SKM-1 treated with dmso at 0.1 percent for 144 hours (cell line): ENCODE results near the gene MRM1.
"Not testable (repeated sequence)": the region's sequence is repeated elsewhere in the genome, so short reads cannot be mapped to it uniquely, and the experiment has no call there.

Experiments
- DNase-seq: peaks from one replicate; lab custom pipeline; 2025; ENCODE audit not compliant: unreplicated experiment; lab: John Stamatoyannopoulos, UW

MRM1 gene

DNA sequence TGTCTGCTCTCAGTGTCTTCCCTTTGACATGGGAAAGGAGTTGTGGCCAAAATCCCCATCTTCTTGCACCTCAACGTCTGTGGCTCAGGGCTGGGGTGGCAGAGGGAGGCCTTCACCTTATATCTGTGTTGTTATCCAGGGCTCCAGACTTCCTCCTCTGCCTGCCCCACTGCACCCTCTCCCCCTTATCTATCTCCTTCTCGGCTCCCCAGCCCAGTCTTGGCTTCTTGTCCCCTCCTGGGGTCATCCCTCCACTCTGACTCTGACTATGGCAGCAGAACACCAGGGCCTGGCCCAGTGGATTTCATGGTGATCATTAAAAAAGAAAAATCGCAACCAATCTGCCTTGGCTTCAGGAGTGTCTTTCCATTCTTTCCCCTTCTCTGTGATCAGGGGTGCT, 918 bp upstream of the MRM1 start:
- no peak for DNase-seq

DNA sequence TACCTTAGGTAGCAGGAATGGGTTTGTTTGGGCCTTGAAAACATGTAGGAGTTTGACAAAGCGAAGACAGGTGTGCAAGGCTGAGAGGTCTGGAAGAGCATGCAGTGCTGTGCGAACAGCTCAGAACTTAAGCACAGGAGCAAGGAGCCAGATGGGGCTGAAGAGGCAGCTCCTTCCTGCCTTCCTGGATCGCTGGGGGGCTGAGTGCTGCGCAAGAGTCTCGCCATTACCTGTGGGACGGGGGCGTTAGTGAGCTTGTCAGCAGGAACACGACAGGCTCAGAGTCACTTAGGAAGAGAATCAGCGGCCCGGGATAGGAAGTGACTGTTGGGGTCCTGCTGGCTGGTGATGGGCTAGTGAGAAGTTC, 464 bp upstream of the MRM1 start:
- DNase-seq, result no peak

DNA sequence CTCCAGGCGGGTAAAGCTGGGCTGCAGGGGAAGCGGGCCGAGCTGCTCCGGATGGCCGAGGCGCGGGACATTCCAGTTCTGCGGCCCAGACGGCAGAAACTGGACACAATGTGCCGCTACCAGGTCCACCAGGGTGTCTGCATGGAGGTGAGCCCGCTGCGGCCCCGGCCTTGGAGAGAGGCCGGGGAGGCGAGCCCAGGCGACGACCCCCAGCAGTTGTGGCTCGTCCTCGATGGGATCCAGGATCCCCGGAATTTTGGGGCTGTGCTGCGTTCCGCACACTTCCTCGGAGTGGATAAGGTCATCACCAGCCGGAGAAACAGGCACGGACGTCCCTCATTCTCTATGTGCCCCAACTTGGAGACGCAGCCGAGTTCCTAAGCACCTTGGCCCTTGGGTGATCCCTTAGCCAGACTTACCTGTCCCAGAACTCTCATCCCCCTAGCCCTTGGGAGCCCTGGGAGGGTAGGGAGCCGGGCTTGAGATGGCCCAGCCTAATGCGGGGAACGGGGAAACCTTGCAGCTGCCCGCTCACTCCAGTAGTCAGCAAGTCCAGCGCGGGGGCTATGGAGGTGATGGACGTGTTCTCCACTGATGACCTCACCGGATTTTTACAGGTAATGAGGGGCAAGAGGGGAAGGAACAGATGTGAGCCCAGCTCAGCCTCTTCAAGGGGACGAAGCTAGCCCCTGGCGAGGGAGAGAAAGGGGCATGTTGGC, 806 bp downstream of the MRM1 start:
- DNase-seq, result no peak

DNA sequence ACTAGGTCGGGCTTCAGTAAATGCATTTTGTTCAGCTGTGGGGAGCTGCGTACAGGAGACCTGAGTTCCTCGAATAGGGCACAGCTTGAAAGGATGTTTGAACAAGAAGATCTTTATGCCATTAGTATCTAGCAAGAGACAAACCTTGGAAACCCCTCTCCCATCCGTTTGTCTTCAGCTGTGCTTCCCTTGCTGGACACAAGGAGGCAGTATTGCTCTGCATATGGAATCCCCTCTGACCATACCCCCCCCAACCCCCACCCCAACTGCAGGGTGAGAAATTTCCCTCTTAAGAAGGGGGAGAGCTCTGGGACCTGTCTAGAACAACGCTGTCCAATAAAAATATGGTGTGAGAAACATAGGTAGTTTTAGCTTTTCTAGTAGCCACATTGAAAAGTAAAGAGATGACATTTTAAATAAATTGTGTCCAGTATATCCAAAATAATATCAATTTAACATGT, 1.6 kb downstream of the MRM1 start:
- DNase-seq, result peak; percentile 62

DNA sequence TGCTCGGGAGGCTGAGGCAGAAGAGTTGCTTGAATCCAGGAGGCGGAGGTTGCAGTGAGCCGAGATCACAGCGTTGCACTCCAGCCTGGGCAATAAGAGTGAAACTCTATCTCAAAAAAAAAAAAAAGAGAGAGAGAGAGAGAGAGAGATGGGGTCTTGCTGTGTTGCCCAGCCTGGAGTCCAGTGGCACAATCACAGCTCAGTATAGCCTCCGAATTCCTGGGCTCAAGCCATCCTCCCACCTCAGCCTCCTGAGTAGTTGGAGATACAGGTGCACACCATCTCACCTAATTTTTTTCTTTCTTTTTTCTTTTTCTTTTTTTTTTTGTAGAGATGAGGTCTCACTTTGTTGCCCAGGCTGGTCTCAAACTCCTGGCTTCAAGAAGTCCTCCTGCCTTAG, 3.6 kb downstream of the MRM1 start:
- DNase-seq, result not testable (repeated sequence)

DNA sequence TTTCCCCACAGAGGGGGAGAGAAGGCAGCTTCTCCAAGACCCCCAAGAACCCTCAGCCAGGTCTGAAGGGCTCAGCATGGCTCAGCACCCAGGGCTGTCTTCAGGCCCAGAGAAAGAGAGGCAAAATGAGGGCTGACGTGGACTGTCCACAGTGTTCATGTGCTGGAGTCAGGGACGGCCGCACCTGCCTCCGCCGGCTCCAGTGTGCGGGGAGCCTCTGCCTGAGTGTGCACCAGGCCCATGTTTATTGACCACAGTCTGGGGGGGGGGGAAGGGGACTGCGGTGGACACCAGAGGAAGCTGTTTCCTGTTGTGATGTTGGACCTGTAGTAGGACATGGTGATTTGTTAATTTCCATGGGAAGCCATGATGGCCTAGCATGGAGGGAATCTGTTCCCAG, 6.9 kb downstream of the MRM1 start:
- no peak for DNase-seq

DNA sequence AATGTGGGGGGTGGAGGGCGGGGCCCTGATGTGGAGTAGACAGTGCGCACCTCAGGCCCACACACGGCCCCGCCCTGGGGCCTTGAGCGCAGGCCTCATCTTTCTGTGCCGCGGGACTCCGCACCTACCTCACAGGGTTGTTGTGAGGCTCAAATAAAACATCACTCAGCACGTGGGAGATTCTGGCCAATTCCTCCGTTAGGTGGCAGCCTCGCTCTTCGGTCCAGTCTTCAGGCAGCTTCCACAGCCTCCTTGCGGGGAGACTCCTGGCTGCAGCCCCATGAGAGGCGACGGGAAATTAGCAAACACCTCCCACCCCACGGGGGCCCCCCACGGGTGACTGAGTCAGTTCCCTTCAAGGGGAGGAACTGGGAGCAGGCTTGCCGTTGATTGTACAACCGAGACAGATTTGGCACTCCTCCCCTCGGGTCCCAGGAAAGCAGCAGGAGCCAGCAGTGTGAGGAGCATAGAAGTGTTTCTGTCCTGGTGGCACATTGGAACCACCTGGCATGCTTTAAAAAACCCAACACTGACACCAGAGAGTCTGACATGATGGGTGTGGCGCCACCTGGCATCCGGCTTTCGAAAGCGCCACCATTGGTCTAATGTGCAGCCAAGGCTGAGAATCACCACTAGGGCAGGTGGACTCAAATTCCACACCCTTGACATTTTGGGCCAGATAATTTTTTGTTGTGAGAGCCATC, 7.6 kb downstream of the MRM1 start:
- DNase-seq, result no peak

DNA sequence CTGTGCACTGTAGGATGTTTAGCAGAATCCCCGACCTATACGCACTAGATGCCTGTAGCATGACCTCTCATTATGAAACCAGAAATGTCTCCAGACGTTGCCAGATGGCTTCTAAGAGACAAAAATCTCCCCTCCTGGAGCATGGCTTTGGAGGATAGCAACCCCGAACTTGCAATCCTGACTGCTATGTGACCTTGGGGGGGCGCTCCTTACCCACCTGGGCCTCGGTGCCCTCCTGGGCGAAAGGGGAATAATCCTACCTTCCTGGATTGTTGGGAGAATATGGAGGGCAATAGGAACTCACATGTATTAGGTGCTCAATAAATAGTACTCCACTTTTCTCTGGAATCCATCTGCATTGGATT, 8.1 kb downstream of the MRM1 start:
- no peak for DNase-seq

DNA sequence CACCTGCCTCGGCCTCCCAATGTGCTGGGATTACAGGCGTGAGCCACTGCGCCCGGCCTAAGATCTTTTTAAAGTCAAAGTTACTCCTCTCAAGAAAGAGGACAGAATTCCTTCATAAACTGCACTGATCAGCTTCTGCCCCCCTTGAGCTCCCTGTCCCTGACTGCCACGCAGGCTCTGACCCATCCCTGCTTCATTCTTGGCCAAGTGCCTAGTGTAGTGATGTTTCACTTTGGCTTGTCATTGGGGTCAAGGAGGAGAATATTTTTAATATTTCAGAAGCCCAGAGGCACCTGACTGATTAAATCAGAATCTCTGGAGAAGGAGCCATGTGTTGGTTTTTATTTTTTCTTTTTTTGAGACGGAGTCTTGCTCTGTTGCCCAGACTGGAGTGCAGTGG, 9.1 kb downstream of the MRM1 start:
- DNase-seq, result no peak

DNA sequence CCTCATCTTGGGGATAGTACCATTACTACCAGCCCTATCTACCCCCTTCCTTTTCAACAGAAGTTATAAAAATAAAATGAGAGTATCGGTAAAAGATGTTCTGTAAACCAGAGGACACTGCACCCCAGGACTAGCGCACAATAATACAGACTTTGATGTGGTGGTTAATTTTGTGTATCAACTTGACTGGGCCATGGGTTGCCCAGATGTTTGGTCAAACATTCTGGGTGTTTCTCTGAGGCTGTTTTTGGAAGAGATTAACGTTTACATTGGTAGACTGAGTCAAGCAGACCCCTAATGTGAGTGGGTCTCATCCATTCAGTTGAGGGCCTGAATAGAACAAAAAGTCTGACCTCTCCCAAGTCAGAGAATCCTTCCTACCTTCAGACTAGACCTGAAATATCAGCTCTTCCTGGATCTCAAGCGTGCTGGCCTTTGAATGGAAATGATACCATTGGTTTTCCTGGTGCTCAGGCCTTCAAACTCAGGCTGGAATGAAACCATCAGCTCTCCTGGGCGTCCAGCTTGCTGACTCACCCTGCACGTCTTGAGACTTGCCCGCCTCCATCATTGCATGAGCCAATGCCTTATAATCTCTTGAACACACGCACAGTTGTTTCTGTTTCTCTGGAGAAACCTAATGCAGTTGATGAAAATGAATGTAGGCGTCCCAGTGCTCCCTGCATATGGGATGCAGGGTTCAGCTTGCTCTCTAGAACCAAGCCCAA, 10.1 kb downstream of the MRM1 start:
- DNase-seq, result no peak

DNA sequence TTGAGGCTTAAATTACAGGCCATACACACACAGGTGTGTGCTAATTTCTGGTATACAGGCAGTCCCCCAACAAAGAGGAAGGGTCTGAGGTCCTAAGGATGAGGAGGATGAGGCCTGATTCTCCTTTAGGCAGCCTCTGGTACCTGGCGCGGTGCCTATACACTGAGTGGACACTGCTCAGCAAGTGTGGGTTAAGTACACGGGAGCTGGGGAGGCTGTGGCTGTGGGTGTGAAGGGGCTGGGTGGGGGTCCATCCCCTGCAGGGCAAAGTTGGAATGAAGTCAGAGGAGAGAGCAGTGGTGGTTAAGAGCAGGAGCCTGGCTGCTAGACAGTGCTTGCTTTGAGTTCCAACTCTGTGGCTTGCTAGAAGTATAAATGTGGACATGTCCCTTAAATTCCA, 10.9 kb downstream of the MRM1 start:
- DNase-seq, result no peak

DNA sequence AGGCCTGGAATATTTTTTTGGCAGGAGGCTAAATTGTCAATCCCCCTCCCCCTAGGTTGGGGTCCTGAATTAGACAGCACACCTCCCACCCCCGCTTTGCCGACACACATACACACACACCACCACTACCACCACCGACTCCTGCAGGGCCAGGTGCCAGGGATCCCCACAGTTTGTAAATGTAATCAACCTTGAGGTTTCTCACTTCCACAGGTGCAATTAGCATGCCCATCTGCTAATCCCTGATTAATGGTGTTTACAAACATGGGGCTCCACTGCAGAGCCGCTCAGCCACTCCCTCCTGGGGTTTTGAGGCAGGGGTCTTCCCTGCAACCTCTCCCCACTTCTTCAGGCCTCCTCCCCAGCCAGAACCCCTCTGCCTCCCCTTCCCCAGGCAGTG, 11.8 kb downstream of the MRM1 start:
- DNase-seq, result no peak

DNA sequence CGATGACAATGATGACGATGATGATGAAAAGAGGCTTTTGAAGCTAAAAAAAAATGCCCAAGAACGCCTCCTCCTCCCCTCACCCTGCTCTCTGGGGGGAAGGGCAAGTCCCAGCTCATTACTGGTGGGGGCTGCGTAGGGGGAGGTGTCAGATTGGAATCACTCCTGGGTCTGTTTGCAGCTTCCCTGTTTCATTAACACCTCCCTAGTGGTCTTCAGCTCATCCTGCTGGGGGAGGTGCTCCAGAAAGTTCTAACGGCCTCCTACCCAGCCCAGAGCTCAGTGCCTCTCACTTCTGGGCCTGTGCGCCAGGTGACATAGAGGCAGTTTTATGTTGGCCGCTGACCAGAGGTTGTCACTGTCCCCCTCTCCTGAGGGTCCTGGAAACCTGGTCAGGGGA, 12.7 kb downstream of the MRM1 start:
- no peak for DNase-seq

DNA sequence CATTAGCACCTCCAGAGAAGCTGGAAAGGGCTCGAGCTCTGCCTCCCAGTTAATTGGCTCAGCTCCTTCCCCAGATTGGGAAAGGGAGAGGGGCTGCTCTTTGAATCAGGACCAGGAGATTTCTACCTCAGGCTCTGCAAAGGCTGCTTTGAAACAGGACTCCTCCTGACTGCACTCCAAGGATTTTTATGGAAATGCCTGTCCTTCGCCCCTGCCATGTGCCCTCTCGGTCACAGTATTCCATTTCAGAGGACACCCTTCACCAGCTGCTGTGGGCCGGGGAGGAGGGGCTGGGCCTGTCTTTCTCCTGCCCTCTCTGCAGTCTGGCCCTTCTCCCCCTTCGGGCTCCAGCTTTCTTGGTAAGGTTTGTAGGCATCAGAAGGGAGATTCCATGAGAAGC, 13.6 kb downstream of the MRM1 start:
- no peak for DNase-seq

DNA sequence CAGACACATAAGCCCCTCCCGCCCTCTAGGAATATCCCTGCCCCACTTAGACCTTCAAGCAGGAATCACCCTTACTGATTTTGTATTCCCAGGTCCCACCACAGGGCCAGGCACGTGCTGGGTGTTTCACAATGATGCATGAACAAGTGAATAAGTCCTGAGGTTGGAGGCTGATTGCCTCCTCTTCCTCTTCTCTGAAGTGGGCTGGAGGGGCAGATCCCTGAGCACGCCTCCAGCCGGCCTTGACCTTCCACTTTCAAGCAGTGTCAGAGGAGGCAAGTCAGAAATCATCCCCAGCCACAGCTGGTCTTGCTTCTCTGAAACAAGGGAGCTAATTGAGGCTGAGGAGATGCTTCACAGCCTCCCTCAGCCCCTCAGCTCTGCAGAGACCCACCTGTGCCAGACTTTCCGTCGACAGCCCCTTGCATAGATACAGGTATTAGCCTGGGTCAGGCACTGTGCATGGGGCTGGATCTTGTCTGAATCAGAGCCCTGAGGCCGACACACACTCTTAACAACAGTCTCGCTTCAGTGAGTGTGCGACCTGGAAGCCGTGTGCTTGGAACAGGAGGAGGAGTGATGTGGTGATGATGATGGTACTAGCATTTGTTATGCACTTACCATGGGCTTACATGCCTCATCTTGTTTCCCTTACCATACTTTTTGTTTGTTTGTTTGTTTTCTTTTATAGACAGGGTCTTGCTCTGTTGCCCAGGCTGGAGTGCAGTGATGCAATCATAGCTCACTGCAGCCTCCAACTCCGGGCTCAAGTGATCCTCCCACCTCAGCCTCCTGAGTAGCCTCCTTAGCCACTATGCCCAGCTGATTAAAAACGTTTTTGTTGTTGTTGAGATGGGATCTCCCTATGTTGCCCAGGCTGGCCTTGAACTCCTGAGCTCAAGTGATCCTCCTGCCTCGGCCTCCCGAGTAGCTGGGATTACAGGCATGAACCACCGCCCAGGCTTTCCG, 15.0 kb downstream of the MRM1 start:
- peak; percentile 19 for DNase-seq

DNA sequence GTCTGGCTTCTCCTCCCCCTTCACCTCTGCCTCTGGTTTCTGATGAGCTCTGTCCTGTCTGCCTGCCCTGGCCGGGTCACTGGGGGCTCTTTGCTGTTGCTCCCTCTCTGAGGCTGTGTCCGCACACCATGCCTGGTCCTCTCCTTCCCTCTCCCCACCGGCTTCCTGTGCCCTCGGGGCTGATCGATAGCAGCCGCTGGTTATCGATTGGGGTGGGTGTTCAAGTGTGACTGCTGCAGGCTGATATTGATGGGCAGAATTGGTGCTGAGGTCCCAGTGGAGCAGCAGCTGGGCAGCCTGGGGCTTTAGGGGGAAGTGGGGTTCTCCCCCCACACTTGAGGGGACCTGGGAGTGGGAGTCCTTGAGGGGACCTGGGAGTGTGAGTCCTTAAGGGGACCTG, 16.4 kb downstream of the MRM1 start:
- DNase-seq, result no peak

DNA sequence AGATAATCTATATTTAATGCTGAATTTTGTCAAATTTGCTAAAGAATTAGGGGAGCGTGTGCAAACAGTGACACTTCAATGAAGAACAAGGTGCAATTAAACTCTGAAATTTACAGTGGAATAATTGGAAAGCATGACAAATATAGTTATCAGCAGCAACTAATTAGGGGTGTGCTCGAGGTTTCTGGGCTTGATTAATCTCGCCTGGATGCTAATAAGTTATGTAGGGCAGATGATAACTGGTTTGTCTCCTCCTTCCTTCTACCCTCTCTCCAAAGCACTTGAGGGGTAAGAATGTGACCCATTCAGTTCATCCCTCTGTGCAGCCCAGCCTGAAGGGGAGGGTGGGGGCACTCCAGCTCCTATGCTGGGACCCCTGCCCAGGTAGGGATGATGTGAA, 21.9 kb downstream of the MRM1 start:
- no peak for DNase-seq

DNA sequence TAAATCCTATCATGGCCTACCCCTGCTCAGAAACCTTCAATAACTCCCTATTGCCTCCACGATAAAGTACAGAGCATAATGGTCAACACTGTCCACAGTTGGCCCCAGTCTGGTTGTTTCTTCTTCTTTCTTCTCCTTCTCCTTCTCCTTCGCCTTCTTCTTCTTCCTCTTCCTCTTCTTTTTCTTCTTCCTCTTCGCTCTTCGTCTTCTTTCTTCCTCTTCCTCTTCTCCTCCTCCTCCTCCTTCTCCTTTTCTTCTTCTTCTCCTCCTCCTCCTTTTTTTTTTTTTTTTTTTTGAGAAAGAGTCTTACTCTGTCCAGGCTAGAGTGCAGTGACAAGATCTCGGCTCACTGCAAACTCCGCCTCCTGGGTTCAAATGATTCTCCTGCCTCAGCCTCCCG, 23.8 kb downstream of the MRM1 start:
- no peak for DNase-seq

DNA sequence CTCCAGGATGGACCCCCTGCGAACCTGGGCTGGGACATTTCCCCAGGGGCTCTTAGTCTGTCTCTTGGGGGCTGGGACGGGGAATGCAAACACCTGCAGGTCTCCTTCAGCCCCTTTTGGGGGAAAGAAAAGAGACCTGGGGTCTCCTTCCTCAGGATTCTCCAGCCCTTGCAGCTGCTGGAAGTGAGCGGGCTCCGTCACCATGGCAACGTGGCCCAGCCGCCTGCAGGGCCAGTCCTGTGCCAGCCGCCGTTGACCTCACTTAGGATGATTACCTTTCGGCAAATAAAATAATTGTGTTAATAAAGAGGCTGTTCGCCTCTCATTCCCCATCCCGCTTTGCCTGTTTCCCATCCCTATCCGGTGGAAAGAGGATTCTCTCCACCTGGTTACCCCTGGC, 25.7 kb downstream of the MRM1 start:
- DNase-seq, result no peak

DNA sequence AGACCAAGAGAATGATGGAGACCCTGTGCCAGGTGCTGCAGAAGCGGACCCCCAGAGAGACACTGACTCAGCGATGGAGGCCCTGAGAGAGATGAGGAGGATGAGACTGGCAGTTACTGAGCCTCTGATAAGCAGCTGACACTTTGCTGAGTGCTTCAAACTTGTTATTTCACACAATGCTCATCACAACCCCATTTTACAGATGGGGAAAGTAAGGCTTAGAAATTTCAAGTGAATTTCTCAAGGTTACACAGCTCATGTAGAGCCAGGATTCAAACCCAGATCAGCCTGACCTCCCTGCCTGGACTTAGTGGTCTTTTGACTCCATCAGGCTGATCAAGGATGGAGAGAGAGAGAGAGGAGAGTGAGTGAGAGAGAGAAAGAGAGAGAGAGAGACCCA, 27.2 kb downstream of the MRM1 start:
- no peak for DNase-seq

DNA sequence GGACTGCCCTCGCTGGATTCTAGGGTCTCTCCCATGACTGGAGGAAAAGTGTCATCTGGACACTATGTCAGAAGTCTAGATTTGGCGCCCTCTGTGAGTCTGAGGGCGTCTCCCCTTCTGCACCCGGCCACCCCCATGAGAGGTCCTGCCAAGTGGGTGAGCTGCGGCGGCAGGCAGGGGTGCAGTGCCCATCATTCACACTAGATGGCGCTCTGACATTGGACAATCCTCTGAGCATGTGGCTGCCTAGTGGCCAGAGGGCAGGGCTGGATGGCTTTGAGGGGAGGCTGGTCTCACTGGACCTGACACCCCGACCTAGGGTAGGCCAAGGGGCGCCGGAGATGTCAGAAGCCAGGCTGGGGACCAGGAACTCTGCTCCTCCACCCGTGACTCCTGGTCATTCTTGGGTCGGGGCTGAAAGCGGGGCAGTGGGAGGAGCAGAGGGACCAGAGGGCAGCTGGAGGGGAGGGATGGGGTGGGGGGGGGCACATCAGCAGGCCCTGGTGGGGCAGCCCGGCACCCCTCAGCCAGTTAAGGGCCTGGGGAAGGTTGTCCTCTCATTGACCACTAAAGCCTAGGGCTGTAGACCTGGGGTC, 28.0 kb downstream of the MRM1 start:
- peak; percentile 32 for DNase-seq
